Fibroblast of skin of left biceps (primary cell): ENCODE data around the gene RPP30.
A peak's percentile ranks its signal among the peaks of the same experiment; 100 is the strongest.

ENCODE experiments used
- DNase-seq, 2 experiments: peaks; one replicate each; pipeline ENCODE4 v3.0.0-alpha.2; 2013; ENCODE audit warnings: low read depth in 2 of 2

Gene RPP30

DNA sequence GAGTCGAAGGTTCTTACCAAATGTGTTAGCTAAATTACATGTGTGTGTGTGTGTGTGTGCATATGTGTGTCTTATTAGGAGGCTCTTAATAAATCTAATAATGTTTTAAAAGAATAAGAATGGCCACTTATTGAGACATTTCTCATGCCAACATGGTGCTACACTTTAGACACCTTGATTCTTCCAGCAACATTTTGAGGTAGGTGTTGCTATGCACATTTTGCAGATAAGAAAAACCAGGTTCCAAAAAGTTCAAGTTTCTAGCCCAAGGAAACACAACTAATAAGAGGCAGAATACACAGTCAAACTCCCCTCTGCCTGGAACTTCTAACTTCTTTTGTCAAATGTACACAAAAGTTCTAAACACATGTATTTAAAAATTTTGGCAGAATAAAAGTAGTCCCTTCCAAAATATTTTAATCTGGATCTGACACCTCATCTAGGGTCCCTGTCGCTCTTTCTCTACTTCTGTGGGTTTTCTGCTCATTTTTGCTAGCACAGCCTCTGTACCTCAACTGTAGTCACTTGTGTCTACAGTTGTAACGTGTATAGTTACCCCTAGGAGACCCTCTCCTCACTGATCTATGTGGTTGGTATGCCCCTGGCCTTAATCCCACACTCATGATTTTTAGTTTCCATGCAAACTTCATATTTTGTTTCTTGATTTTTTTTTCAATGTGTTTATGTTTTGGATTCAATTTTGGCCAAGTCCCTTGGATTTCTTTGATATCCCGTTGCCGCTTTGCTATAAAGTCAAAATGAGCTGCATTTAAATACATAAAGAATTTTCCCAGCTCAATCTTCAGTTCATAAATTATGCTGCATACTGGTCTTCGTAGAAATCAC, 44.8 kb downstream of the RPP30 start:
- no peak for DNase-seq

DNA sequence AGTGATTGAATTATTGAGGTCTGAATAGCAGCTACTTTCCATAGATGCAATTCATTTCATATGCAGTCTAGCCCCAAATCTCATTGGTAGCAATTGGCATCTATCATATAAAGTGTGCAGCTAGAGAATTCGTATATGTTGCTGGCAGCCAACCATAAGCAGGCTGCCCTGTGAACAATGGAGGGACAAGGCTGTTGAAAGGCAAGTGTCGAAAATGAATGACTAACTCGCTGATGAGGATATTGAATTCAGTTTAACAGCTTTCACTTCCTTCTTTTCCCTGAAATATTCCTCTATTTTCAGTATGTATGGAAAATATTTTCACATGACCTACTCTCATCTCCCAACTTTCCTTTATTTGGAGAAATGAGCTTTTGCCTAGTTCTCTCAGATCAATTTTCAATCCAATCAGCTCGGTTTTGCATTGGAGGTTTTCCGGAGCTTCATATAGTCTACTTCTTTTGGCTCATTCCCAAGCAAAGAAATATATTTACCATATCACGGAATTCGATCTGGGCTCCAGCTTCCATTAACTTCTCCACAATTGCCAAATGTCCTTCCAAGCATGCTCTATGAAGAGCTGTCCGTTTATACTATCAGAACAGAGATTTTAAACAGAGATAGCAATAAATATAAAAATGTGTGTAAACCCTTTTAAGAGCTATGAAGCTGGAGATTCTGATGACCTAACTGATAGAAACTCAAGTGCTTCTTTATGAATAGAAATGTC, 45.6 kb downstream of the RPP30 start:
- DNase-seq, result no peak

DNA sequence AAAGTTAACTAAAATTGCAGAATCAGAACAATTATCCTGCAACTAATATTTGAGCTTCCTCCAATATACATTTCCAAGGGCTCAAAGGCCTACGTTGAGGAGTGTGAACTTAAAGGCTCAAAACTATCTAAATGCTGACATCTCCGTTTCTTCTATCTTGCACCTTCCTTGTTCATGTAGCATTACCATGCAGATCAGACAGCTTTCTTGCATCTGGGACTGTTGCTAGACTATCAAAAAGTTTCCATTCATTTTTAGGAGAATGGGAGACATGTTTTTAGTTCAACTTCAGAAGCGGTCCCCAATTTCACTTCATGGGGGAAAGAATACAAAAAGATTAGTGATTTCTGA, 46.2 kb downstream of the RPP30 start:
- no peak for DNase-seq

DNA sequence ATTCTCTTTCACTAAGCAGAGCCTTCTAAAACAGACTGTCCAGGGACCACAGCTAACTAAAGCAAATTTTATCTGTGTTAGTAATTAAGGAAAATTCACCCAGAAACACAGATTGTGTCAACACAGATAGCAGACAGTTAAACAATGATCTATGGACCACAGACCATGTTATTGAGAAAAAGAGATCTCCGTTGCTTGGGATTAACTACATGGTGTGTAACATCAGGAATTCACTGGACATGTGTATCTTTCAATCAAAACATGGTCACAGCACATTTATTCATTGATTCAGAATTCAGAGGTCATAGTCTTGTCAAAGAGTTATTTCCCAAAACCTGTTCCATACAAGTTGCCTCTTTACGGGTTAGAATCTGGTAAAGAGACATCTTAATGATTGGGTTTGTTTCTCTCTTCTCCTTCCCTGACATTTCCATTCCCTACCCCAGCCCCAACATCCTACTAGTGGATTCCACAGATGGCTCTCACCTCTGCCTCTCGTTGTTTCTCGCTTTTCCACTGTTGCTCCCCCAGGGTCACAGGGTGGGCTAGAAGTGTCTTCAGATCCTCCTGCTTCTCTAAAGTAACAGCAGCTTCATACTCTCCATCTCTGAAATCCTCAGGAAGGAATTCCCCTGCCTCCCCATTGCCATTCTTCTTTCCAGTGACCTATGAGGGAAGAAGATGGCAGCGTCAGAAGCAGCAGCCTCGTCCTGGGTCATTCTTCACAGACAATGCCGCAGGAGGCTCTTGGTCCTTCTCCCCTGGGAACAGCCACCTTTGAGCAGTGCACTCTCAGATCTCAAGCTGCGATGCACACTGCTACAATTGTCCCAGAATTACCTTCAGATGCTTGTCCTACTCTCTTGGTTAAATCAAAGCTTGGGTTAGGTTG, 48.2 kb downstream of the RPP30 start:
- no peak for DNase-seq

DNA sequence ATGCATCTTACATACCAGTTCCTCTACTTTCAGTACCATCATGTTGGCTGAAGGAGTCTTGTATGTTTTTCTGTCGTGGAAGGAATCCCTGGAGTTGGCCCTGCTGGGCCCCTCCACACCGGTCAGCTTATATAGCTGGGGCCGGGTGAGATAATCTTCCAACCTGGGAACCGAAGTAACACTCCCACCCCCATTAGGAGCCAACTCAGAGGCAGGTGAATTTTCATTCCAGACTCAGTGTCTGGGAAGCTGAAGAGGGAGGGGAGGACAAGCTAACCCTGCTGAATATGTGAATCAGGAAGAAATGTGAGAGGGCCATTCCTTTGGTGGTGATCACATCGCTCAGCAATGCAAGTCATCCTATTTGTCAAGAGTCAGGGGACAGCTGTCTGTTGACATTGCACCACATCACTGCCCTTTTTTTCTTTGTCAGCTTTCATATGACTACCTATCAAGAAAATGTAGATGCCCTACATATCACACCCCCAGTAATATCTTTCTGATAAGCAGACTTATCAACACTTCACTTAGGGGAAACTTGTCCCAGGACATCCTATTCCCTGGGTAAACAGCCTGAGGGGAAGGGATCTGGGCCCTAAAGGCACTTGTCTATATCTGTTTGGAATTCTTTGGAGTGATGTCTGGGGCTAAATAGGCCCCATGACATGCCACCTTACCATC, 49.4 kb downstream of the RPP30 start, which contains the start of gene ANKRD1:
ANKRD1 (minus strand) TSS at position 102 of the 681 bp plus-strand sequence; CDS start at position 42, 60 bp downstream.
- DNase-seq, result peak; percentile 64 to 68

DNA sequence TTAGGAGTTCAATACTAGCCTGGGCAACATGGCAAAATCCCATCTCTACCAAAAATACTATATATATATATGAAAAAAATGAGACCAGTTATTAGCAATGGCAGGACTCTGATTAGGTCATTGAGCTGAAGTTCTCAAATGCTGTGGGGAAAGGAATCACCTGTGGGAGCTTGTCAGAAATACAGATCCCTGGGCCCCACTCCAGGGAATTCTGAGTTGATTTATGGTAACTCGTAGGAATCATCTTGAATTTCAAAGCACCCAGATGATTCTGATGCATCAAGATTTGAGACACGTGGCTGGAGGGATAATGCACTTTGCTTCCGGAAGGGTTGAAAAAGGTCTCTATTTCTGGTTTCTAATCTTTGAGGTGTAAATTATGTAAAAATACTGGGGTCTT, 50.1 kb downstream of the RPP30 start:
- no peak for DNase-seq

DNA sequence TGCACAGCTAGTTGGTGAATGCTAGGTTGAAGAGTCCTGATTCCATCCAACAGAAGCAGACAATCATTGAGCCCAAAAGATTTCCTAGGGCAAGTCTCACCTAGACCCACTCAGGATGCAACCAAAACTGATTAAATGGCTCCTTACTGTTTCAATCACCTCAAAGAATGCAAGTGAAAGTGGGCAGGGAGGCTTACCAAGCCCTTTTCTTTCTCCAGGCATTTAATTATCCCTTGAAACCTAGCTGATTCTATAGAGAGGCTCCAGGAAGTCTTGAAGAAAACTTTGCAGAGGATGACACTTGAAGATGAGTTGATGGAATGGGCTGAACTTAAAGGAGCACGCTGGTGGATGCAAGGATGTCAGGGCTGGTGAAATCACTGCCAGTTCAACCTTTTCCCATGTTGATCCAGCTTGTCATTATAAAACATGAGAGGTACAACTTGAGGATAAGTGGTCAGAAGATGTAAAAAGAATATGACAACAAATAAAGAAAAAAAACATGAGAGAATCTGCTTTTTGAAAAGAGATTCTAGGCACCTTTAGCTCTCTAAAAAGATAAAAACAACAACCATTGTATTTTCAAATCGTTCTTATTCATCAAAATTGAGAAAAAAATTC, 51.4 kb downstream of the RPP30 start:
- DNase-seq, result no peak

DNA sequence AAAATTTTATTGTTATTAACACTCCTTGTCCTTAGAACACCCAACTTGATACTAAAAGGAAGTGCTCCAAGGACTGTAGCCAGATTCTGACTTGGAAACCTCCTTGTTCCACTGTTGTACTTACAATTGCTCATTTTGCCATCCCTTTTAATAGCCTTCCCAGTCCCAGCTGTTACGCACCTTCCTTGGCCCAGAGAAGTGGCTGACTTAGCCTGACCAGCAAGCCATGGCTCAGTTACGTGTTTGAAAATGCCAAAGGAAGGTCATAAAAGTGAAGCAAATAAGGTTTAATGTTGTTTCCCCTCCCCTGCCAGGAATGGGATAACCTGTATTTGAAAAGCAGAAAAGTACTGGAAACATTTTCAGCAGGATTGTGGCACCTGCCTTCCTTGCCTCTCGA, 52.8 kb downstream of the RPP30 start:
- no peak for DNase-seq

DNA sequence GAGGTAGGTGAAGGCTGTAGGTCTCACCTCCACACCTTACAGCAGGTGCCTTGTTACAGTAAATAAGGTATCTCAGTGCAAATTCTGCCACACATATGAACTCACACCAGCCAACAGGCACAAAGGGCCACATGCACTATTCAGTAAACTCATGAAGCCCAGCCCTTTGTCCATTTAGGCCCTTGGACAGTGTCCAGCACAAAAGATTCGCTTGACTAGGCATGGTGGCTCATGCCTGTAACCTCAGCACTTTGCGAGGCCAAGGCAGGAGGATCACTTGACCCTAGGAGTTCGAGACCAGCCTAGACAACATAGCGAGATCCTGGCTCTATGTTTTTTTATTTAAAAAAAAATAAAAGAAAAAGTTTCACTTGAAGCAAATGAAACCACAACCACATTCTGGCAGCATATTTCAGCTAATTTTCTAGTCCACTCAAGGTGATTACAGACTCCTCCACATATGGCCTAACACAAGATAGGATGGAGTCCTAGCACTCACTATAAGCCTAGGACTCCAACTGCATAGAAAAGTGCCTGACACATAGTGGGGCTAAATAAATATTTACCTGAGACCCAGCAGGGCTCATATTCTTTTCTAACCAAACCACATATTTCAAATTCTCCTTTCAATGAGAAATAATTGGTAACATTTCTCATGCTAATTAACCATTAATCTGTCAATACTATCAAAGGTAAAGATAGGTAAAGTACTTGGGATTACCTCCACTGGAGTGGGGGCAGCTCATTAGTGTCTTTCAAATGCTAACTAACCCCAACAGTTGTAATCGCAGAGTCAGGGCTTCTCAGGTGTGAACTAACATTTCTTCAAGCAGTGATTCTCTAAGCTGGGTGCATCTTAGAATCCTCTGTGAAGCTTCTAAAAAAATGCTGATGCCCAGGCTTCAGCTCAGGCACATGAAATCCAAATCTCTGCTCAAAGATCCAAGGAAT, 53.6 kb downstream of the RPP30 start:
- DNase-seq, result no peak

DNA sequence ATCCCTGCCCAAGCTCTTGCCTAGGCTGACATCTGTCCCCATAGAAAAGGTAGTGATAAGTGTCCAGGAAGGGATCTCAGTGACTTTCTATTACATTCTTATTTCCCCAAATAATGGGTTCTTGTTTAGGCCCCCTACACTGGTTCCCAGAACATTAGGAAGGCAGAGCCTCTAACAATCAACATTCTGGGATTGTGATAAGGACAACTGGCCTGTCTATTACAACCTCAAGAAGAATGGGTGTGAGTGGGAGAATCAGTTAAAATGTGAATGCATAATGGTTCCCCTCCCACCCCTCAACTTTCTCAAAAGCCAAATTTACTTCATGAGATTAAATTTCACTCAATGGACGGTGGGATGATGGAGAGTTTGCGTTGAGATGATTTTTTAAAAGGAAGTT, 55.5 kb downstream of the RPP30 start:
- DNase-seq, result no peak

DNA sequence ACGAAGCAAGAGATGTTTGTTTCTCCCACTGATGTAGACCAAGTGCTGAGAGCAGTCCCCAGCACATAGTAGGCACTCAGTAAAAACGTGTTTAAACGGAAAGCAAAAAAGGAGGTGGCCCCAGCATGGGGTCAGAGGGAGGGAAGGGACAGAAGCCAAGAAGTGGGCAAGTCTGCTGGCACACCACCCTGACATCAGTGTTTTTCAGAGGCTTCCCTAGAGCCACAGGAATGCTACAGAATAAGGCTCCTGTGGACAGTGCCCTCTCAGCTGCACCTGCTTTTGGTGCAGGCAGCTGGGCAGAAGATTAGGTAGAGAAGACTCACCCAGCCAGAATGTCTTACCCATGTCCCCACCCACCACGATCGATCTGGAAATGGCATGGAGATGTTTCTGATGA, 57.4 kb downstream of the RPP30 start:
- DNase-seq, result no peak

DNA sequence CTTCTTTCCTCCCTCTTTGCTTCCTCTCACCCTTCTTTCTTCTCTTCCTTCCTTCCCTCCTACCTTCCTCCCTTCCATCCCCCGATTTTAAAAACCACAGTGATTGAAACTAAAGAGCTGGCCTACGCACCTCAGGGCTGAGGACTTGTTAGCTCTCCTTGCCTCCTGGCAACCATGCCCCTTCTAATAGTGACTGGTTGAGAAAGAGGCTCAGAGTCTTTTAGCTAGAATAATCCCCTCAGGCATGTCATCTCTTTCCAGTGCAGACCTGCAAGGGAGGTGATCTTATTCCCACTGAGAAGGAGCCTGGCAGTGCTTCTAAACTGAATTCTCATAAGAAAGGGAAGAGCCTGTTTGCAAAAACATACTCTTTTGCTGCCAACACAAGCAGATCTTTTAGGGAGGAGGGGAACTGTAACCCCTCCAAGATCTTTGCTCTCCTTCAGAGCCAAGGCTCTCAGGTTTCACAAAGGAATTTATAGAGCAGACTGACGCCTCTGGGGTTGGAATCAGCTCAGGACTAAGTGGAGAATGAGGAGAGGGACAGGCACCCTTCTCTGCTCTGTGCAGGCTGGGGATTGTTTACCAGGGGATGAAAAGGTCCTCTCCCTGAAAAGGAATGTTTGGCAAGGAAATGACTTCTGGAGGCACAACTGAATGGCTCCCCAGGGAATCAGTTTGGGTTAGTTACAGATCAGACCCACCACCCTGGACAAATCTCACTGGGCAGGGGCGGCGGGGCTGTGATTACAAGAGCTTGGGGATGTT, 58.5 kb downstream of the RPP30 start:
- peak; percentile 77 to 78 for DNase-seq

DNA sequence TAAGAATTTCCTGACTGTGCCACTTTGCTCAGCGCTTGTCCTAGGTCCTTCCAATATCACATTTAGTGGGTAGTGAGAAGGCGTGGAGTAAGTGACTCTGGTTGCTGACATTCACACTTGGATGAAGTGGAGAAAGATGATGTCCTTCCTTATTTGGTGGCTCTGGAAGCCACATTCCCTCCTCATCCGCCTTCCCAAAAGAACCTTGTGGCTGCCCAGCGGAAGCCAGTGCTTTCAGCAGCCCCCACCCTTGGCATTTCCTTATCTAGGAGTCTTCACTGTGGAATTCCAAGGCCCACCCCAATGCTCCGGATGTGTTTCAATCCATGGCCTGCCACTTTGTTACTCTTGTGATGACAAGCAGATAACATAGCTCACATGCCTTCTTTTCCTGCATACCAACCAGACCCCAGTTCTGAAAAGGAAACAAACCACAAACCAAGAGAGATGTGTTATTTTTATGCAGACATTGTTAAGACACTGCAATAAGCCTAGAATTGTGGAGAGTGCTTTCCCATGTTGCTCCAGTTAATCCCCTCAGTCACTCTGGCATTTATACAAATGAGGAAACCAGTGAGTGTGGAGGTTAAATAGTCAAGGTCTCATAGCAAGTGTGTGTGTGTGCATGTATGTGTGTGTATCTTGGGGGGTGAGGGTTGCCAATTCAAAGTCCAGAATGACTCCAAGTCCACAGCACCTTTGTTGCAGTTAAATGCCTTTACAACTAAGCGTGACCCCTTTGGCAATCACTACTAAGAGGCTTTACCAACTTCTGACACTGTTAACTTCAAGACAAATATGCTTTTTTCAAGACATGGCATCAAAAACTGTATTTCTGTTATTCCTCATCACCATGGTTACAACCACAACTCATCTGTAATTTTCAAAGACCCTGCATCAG, 59.4 kb downstream of the RPP30 start:
- DNase-seq, result peak; percentile 94

DNA sequence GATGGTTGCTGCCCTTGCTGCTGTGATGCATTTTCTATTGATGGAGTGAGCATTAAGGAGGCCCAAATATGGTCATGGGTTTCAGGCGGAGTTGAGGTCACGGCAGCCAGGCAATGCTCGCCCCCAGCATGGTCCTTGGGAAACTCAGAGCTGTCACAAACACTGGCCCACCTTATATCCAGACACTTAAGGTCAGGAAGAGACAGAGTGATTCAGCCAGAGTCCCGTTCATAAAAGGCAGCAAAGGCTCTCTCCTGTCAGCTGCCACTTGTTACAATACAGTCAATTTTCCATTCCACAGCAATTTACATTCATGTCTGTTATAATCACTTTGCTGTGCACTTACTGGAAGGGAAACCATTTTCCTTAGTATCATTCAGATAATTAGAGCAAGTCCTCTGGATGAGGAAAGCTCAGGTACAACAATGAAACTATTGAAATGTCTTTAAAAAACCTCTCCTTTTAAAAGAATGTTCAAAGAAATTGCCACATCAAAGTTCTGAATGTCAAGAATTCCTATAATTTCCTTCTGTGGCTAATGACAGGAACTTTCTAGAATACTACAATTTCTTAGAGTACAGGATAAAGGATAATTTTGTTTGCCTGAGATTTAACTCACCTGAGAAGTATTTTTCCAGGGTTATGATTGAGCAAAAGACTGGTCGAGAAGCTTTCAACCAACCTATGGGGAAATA, 64.0 kb downstream of the RPP30 start:
- no peak for DNase-seq

DNA sequence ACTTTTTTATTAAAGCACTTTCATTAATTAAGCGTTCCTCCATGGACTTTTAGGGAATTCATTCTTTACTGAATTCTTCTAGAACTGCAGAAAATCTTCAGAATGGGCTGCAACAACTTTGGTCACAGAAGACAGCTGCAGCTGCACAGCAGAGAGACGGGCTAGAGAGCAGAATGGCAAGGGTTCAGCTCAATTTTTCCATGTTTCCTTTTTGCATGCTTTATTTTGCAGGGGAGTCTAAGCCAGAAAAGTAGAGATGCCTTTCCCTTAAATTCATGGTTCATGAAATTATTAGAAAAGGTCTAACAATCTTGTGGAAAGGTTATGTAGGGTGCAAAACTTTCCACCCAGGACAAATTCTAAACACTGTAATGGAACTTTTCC, 64.5 kb downstream of the RPP30 start:
- DNase-seq, result no peak

DNA sequence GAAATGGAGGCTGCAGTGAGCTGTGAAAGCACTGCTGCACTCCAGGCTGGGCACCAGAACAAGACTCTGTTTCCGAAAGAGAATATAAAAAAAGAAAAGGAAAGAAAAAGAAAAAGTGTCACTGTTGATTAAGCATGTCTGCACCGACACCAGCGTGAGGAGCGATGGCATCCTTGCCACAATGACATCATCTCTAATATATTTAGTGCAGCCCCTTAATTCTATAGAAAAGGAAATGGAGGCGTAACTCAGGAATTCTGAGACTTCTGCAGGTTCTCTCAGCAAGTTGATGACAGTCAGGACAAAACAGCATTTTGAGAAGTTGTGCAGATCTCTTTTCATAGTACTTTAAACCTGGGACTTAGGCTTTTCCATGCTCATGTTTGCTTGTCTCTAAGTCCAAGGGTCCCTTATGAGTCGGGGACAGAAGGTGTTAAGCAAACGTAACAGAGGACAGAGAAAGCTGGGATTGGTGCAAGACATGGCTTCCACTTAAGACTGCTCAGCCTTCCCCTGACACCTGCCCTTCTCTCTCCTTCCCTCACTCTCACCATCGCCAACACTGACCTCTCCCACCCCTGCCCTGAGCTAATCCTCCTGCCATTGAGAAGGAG, 66.0 kb downstream of the RPP30 start:
- DNase-seq, result no peak

DNA sequence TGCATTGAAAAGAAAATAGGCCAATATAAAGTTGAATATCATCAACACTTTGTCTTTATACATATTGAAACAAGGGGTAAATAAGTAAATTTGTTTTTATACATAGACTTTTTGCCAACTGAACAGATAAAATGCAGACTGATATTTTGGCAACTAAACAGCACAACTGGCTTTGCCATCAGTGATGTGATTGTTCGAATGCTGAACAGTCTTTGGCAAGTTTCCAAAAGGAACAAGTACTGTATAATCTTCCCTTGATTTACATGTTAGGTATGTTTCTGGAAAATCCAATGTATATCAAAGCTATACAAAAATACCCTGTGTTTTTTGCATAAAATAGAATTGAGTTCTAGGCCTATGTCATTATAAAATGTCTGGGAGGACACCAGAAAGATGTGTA, 67.3 kb downstream of the RPP30 start:
- no peak for DNase-seq
